Measurements from ENCODE around the gene OBP2A.

GRCh38 chr9:135508211-135508820 is 37.6 kb upstream of the OBP2A start:
- TF ChIP-seq POLR2A (IDR thresholded peaks at IDR 0.05; ENCODE audit: low read depth, low read length) (no peak), POLR2AphosphoS5 (IDR thresholded peaks at IDR 0.05; ENCODE audit: insufficient read depth, low read depth, low read length) (no peak), EZH2 (IDR thresholded peaks at IDR 0.05; ENCODE audit: borderline replicate concordance, low read depth, low read length, severe bottlenecking) (no peak), CTCF (IDR thresholded peaks at IDR 0.05; ENCODE audit: extremely low read depth in 1 of 2, insufficient read depth in 1 of 2, low read depth in 1 of 2, low read length in 2 of 2) (no peak)
